Endodermal cell (in vitro differentiated cells): ENCODE data around the gene CDRT4. TPM values are rescaled to one million over a fixed set of nuclear protein-coding genes. Genes with fewer than 3 reads are reported as not detected.

Experiments used
- DNase-seq: peaks from one replicate; pipeline ENCODE4 v3.0.0-alpha.2; 2017
- H3K27ac ChIP-seq: 2 replicates; pipeline ENCODE4 v1.5.1; 2013; ENCODE audit warnings: mild to moderate bottlenecking, low read depth, low read length, moderate library complexity
- H3K27me3 ChIP-seq: 2 replicates; pipeline ENCODE4 v1.6.1; 2013; ENCODE audit warnings: mild to moderate bottlenecking, low read length, moderate library complexity; ENCODE audit not compliant: insufficient read depth, control insufficient read depth, poor library complexity, severe bottlenecking
- H3K36me3 ChIP-seq: 2 replicates; pipeline ENCODE4 v1.7.0; 2013; ENCODE audit warnings: mild to moderate bottlenecking, low read length, moderate library complexity; ENCODE audit not compliant: control insufficient read depth, insufficient read depth
- H3K4me1 ChIP-seq: one replicate; pipeline ENCODE4 v1.7.0; 2013; ENCODE audit warnings: low read length; ENCODE audit not compliant: control insufficient read depth, insufficient read depth
- H3K4me3 ChIP-seq: 2 replicates; pipeline ENCODE4 v1.5.1; 2013; ENCODE audit warnings: mild to moderate bottlenecking, low read length, moderate library complexity
- H3K9ac ChIP-seq: 2 replicates; pipeline ENCODE4 v1.6.1; 2013; ENCODE audit warnings: mild to moderate bottlenecking, low read length, moderate library complexity; ENCODE audit not compliant: poor library complexity, severe bottlenecking; ENCODE audit errors: extremely low read depth
- H3K9me3 ChIP-seq: 2 replicates; pipeline ENCODE4 v1.6.1; 2013; ENCODE audit warnings: mild to moderate bottlenecking, low read length, moderate library complexity; ENCODE audit not compliant: control insufficient read depth
- H3K27ac Mint-ChIP-seq: 2 replicates; pipeline ENCODE4 v1.8.0; 2020; ENCODE audit warnings: mixed read lengths
- H3K27me3 Mint-ChIP-seq: 2 replicates; pipeline ENCODE4 v1.8.0; 2021; ENCODE audit warnings: mild to moderate bottlenecking, mixed read lengths; ENCODE audit not compliant: insufficient read depth
- H3K36me3 Mint-ChIP-seq: 2 replicates; pipeline ENCODE4 v1.8.0; 2020; ENCODE audit warnings: low read depth, mixed read lengths
- H3K4me1 Mint-ChIP-seq: 2 replicates; pipeline ENCODE4 v1.8.0; 2020; ENCODE audit warnings: mixed read lengths
- H3K4me3 Mint-ChIP-seq: 2 replicates; pipeline ENCODE4 v1.8.0; 2020; ENCODE audit warnings: mild to moderate bottlenecking, moderate library complexity, mixed read lengths
- H3K9me3 Mint-ChIP-seq: 2 replicates; pipeline ENCODE4 v1.8.0; 2020; ENCODE audit warnings: mild to moderate bottlenecking, mixed read lengths
- WGBS, 2 experiments: methylation state at CpG; one replicate each; pipeline versions ENCODE4 v1.1.5 to v1.1.7; 2013; ENCODE audit warnings: missing lambda C conversion rate in 2 of 2, mixed read lengths in 1 of 2; ENCODE audit not compliant: insufficient coverage in 1 of 2, insufficient read length in 1 of 2; 5-methylcytosine and 5-hydroxymethylcytosine counted together
- total RNA-seq, 2 donors: library from RNA; stranded (reverse); fragmentation: NEBNext Ultra II Directional in 1 of 2; extraction: Animal tissue kit (Norgen Biotek cat#: 25700) in 1 of 2; gene quantifications; 2 replicates in 1 of 2; 3 replicates in 1 of 2; pipeline ENCODE4 v1.2.1, GENCODE V29; 2021
- TF ChIP-seq, protein P1 (sequence below): fragments of 200-600 bp; sonication (generic); conservative IDR thresholded peaks from 2 replicates; pipeline ENCODE4 v1.5.0; 2021; ENCODE audit warnings: antibody characterized with exemption, mild to moderate bottlenecking

The CDRT4 gene
- total RNA-seq, 2 donors from 2014 or later = 16.4 to 39.7 TPM

DNA sequence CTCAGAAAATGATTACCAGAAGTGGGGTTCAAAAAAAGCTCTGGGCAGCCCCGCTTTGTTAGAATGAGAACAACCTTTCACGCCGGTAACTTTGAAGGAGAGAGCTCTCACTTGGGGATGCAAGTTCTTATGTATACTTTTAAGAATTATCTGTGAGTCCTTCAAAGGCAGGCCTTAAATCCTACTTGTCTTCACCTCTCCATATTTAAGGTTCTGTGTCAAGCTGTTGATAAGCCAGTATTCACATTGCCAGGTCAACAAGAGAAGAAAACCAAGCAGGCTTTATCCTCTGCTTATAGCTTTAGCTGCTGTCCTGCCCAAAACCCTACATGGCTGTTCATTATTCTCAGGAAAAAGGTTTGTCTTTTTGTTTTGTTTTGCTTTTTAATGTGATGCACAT lies 42.9 kb downstream of the CDRT4 start:
- peaks cover 3% of the 10 kb centered on the region for H3K4me1 Mint-ChIP-seq
- Histone ChIP-seq H3K27me3 (no peaks in the 10 kb centered on the region), H3K27ac (no peak overlapping the region), H3K36me3 (peaks cover 4% of the 10 kb centered on the region), H3K9ac (no peak overlapping the region), H3K9me3 (no peaks in the 10 kb centered on the region), H3K4me1 (no peaks in the 10 kb centered on the region), H3K4me3 (no peak overlapping the region)
- H3K27me3 Mint-ChIP-seq = peaks cover 5% of the 10 kb centered on the region
- DNase-seq = no peak
- 83 to 95% methylated on average over 1 to 3 of the region's 3 CpGs for WGBS, 2 experiments
- TF ChIP-seq, protein P1, sequence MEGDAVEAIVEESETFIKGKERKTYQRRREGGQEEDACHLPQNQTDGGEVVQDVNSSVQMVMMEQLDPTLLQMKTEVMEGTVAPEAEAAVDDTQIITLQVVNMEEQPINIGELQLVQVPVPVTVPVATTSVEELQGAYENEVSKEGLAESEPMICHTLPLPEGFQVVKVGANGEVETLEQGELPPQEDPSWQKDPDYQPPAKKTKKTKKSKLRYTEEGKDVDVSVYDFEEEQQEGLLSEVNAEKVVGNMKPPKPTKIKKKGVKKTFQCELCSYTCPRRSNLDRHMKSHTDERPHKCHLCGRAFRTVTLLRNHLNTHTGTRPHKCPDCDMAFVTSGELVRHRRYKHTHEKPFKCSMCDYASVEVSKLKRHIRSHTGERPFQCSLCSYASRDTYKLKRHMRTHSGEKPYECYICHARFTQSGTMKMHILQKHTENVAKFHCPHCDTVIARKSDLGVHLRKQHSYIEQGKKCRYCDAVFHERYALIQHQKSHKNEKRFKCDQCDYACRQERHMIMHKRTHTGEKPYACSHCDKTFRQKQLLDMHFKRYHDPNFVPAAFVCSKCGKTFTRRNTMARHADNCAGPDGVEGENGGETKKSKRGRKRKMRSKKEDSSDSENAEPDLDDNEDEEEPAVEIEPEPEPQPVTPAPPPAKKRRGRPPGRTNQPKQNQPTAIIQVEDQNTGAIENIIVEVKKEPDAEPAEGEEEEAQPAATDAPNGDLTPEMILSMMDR = no peak
- H3K4me3 Mint-ChIP-seq = no peak overlapping the region
- no peak overlapping the region for H3K27ac Mint-ChIP-seq
- H3K9me3 Mint-ChIP-seq = no peaks in the 10 kb centered on the region
- H3K36me3 Mint-ChIP-seq = peaks cover 4% of the 10 kb centered on the region

DNA sequence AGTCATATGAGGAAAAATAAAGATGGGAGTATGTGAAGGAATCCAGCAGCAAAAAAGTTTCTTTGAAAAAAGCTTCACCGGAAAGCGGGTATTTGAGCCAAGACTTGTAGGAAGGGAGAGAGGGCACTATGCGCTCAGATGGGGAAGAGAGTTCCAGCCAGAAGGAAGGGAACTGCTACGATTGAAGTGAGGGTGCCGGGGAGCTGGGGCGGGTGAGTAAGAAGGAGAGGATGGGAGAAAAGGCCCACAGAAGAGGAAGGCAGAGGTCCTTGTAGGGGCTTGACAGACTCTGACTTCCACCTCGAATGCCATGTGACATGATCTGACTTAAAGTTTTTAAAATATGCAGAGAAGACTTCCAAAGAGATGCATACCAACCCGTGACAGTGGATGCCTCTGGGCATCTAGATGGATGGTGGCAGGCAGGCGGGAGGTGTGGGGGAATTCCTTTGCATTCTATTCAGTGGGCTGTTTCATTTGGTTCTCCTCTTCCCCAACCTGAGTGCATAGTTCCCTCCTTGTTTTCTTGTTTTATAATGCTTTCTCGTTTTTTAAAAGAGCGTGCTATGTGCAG lies 44.9 kb downstream of the CDRT4 start:
- TF ChIP-seq, protein P1 = no peak
- DNase-seq = no peak
- Mint-ChIP-seq H3K4me3 (no peak overlapping the region), H3K27me3 (peaks cover 5% of the 10 kb centered on the region), H3K4me1 (peaks cover 3% of the 10 kb centered on the region), H3K27ac (no peak overlapping the region), H3K9me3 (no peaks in the 10 kb centered on the region), H3K36me3 (no peaks in the 10 kb centered on the region)
- 79 to 90% methylated on average over 8 to 11 of the region's 11 CpGs for WGBS, 2 experiments
- Histone ChIP-seq H3K4me3 (no peak overlapping the region), H3K27me3 (no peaks in the 10 kb centered on the region), H3K27ac (no peak overlapping the region), H3K4me1 (no peaks in the 10 kb centered on the region), H3K9ac (no peak overlapping the region), H3K36me3 (no peaks in the 10 kb centered on the region), H3K9me3 (no peaks in the 10 kb centered on the region)

DNA sequence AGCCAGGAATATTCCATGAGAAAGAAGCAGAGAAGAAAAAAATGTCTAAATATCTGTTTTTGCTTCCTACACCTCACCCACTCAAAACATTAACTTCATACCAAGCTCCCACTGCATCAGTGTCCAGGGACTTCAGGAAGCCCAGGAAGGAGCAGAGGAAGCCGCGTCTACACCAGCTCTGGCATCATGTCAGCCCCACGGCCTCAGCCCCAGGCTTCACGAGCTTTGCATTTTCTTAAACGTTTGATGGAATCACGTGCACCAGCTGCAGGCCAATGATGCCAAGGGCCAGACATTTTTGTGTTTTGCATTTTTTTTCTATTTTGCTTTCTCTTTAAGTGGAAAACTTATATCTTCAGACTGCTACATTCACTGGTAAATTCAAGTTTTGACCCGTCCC lies 48.6 kb downstream of the CDRT4 start:
- H3K27me3 Mint-ChIP-seq = peaks cover 5% of the 10 kb centered on the region
- H3K4me3 Mint-ChIP-seq = no peak overlapping the region
- no peak overlapping the region for H3K27ac Mint-ChIP-seq
- DNase-seq = no peak
- Histone ChIP-seq H3K9ac (no peak overlapping the region), H3K4me3 (no peak overlapping the region), H3K4me1 (no peaks in the 10 kb centered on the region), H3K9me3 (no peaks in the 10 kb centered on the region), H3K27ac (no peak overlapping the region), H3K36me3 (no peaks in the 10 kb centered on the region), H3K27me3 (no peaks in the 10 kb centered on the region)
- WGBS, 2 experiments = 90 to 93% methylated on average over 7 of the region's 7 CpGs
- TF ChIP-seq, protein P1 = no peak
- H3K9me3 Mint-ChIP-seq = peaks cover 1% of the 10 kb centered on the region
- H3K36me3 Mint-ChIP-seq = no peaks in the 10 kb centered on the region
- peaks cover 3% of the 10 kb centered on the region for H3K4me1 Mint-ChIP-seq
